Measurements from ENCODE around the gene RAN. TPM values are rescaled to one million over a fixed set of nuclear protein-coding genes. Genes with fewer than 3 reads are reported as not detected.
"Not testable (repeated sequence)": the region's sequence is repeated elsewhere in the genome, so short reads cannot be mapped to it uniquely, and the experiment has no call there.

RAN gene
- total RNA-seq, 1 donor from 2014 or later = 803 TPM

DNA sequence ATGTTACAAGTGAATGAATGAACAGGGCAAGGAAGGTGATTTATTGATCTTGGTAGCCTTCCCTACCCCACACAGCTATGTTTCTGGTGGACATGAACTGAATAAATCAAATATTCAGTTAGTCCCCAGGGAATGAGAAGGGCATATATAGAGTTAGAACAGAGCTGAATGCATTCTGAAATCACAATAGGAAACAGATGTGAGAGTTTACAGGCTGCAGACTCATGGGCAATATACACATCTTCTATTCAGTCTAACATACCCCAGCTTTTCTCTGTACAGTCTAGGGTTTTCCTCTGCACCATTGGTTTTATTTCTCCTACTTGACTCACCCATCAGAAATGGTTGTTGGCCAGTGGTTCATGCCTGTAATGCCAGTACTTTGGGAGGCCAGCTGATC lies 25.5 kb upstream of the RAN start:
- TF ChIP-seq, protein P1, sequence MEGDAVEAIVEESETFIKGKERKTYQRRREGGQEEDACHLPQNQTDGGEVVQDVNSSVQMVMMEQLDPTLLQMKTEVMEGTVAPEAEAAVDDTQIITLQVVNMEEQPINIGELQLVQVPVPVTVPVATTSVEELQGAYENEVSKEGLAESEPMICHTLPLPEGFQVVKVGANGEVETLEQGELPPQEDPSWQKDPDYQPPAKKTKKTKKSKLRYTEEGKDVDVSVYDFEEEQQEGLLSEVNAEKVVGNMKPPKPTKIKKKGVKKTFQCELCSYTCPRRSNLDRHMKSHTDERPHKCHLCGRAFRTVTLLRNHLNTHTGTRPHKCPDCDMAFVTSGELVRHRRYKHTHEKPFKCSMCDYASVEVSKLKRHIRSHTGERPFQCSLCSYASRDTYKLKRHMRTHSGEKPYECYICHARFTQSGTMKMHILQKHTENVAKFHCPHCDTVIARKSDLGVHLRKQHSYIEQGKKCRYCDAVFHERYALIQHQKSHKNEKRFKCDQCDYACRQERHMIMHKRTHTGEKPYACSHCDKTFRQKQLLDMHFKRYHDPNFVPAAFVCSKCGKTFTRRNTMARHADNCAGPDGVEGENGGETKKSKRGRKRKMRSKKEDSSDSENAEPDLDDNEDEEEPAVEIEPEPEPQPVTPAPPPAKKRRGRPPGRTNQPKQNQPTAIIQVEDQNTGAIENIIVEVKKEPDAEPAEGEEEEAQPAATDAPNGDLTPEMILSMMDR (IDR thresholded peaks at IDR 0.05; ENCODE audit: unreplicated experiment) = no peak
- Mint-ChIP-seq H3K27ac (peak overlapping the region; percentile 22), H3K9me3 (ENCODE audit: low read depth) (no peaks in the 10 kb centered on the region), H3K4me3 (ENCODE audit: low read depth) (no peak overlapping the region), H3K4me1 (ENCODE audit: low read depth) (peaks cover 14% of the 10 kb centered on the region), H3K36me3 (ENCODE audit: insufficient read depth) (no peaks in the 10 kb centered on the region), H3K27me3 (no peaks in the 10 kb centered on the region)
- DNase-seq (ENCODE audit: low spot score, unreplicated experiment) = no peak

DNA sequence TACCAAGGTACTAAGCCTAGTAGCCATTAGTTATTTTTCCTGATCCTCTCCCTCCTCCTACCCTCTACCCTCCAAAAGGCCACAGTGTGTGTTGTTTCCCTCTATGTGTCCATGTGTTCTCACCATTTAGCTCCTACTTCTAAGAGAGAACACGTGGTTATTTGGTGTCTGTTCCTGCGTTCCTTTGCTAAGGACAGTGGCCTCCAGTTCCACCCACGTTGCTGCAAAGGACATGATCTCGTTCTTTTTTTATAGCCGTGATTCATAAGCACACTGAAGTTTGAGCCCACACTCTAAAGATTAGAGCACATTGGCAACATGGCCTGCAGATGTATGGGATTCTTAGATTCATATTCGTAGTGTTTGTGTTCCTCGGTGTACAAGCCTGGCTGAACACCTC lies 24.8 kb upstream of the RAN start:
- H3K4me3 Mint-ChIP-seq (ENCODE audit: low read depth) = no peak overlapping the region
- TF ChIP-seq, protein P1 (IDR thresholded peaks at IDR 0.05; ENCODE audit: unreplicated experiment) = no peak
- no peaks in the 10 kb centered on the region for H3K27me3 Mint-ChIP-seq
- DNase-seq (ENCODE audit: low spot score, unreplicated experiment) = no peak
- no peaks in the 10 kb centered on the region for H3K36me3 Mint-ChIP-seq (ENCODE audit: insufficient read depth)
- peaks cover 14% of the 10 kb centered on the region for H3K4me1 Mint-ChIP-seq (ENCODE audit: low read depth)
- H3K9me3 Mint-ChIP-seq (ENCODE audit: low read depth) = no peaks in the 10 kb centered on the region
- peak overlapping the region; percentile 84 for H3K27ac Mint-ChIP-seq

DNA sequence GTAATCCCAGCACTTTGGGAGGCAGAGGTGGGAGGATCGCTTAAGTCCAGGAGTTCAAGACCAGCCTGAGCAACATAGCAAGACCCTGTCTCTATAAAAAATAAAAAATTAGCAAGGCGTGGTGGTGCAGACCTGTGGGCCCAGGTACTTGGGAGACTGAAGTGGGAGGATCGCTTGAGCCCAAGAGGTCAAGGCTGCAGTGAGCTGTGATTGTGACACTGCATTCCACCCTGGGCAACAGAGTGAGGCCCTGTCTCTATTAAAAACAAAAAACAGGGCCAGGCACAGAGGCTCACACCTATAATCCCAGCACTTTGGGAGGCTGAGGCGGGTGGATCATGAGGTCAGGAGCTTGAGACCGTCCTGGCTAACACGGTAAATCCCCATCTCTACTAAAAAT lies 23.8 kb upstream of the RAN start:
- H3K4me1 Mint-ChIP-seq (ENCODE audit: low read depth) = peaks cover 19% of the 10 kb centered on the region
- H3K36me3 Mint-ChIP-seq (ENCODE audit: insufficient read depth); H3K4me3 Mint-ChIP-seq (ENCODE audit: low read depth); H3K9me3 Mint-ChIP-seq (ENCODE audit: low read depth); DNase-seq (ENCODE audit: low spot score, unreplicated experiment); H3K27ac Mint-ChIP-seq; H3K27me3 Mint-ChIP-seq: not testable (repeated sequence)

DNA sequence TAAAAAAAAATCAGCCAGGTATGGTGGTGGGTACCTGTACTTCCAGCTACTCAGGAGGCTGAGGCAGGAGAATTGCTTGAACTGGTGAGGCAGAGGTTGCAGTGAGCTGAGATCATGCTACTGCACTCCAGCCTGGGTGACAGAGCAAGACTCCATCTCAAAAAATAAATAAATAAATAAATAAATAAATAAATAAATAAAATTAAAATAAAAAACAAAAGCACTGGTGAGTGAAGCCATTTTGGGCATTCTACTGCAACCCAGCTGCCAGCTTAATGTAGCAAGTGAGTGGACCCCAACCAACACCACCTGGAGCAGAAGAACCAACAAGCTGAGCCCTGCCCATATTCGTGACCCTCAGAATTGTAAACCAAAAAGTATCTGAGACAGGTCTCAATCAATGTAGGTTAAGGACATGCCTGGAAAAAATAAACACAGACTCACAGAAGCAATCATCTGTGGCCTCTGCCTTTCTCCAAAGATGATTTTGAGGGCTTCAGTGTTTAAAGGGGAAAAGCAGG lies 23.0 kb upstream of the RAN start:
- H3K27me3 Mint-ChIP-seq; H3K36me3 Mint-ChIP-seq (ENCODE audit: insufficient read depth); H3K9me3 Mint-ChIP-seq (ENCODE audit: low read depth); DNase-seq (ENCODE audit: low spot score, unreplicated experiment); H3K4me3 Mint-ChIP-seq (ENCODE audit: low read depth): not testable (repeated sequence)
- Mint-ChIP-seq H3K27ac (peak overlapping the region; percentile 92), H3K4me1 (ENCODE audit: low read depth) (peaks cover 19% of the 10 kb centered on the region)

DNA sequence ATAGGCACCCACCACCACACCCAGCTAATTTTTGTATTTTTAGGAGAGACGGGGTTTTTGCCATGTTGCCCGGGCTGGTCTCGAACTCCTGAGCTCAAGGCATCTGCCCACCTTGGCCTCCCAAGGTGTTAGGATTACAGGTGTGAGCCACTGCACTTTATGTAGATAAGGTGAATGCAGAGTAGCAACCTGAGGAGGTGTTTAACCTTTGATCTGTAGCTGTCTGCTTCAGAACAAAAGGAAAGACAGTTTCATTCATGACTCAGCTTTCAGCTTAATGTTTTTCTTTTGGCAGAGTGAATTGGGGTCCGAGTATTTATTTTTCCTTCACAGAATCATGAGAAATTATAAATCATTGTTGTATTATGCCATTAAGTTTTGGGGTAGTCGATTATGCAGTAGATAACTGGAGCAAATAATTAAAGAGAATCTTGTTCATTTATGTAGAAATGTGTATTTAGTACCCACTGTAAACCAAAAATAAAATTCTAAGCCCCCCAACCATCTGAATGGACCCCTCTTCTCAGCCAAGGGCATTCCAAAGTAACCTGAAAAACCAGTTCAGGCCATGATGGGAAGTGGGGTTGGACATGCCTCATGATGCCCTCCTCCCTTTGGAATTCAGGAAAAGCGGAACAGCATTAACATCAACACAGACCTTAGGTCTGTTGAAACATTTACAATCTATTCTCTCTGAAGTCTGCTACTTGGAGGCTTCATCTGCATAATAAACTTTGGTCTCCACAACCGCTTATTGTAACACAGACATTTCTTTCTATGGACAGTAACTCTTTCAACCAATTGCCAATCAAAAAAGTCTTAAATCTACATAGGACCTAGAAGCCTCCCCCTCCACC lies 22.1 kb upstream of the RAN start:
- DNase-seq (ENCODE audit: low spot score, unreplicated experiment) = no peak
- Mint-ChIP-seq H3K27me3 (no peaks in the 10 kb centered on the region), H3K36me3 (ENCODE audit: insufficient read depth) (peaks cover 2% of the 10 kb centered on the region), H3K9me3 (ENCODE audit: low read depth) (no peaks in the 10 kb centered on the region), H3K27ac (peak overlapping the region; percentile 97), H3K4me3 (ENCODE audit: low read depth) (peak overlapping the region; percentile 45), H3K4me1 (ENCODE audit: low read depth) (peaks cover 22% of the 10 kb centered on the region)
- TF ChIP-seq, protein P1 (IDR thresholded peaks at IDR 0.05; ENCODE audit: unreplicated experiment) = no peak

DNA sequence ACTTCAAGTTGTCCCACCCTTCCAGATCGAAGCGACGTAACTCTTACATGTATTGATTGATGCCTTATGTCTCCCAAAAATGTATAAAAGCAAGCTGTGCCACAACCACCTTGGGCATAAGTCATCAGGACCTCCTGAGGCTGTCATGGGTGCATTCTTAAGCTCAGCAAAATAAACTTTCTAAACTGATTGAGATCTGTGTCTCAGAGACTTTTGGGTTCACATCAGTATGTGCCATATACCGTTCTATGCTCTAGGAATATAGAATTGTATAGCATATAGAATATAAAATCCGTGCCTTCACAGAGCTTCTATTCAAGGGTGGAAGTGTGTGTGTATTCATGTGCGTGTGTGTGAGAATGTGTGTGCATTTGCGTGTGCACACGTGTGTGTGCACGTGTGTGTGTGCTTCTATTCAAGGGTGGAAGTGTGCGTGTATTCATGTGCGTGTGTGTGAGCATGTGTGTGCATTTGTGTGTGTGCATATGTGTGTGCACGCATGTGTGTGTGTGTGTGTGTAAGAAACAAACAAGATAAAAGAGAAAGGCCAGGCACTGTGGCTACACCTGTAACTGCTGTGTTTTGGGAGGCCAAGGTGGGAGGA lies 21.3 kb upstream of the RAN start:
- Mint-ChIP-seq H3K9me3 (ENCODE audit: low read depth) (no peaks in the 10 kb centered on the region), H3K27ac (peak overlapping the region; percentile 97), H3K27me3 (no peaks in the 10 kb centered on the region), H3K36me3 (ENCODE audit: insufficient read depth) (peaks cover 2% of the 10 kb centered on the region), H3K4me3 (ENCODE audit: low read depth) (peak overlapping the region; percentile 45), H3K4me1 (ENCODE audit: low read depth) (peaks cover 22% of the 10 kb centered on the region)
- TF ChIP-seq, protein P1 (IDR thresholded peaks at IDR 0.05; ENCODE audit: unreplicated experiment) = no peak
- no peak for DNase-seq (ENCODE audit: low spot score, unreplicated experiment)
